HL-60 (cell line): ENCODE data around the gene DPF3.

ENCODE experiments used
- DNase-seq, 2 experiments: peaks; one replicate each; pipeline ENCODE4 v3.0.0-alpha.2; 2010 to 2020; ENCODE audit warnings: low read depth in 1 of 2, low spot score in 1 of 2
- H3K27ac ChIP-seq: fragments of 250-450 bp; sonication (Bioruptor Pico); replicated peaks from 2 replicates; pipeline ENCODE4 v1.5.1; 2020; ENCODE audit warnings: mild to moderate bottlenecking, moderate library complexity
- H3K27me3 ChIP-seq: fragments of 250-450 bp; sonication (Bioruptor Pico); 2 replicates; pipeline ENCODE4 v1.5.1; 2021; ENCODE audit warnings: mild to moderate bottlenecking, moderate library complexity; ENCODE audit not compliant: insufficient read depth, poor library complexity, severe bottlenecking
- H3K4me3 ChIP-seq: replicated peaks from 2 replicates; pipeline ENCODE4 v1.5.1; 2011; ENCODE audit warnings: mild to moderate bottlenecking, control low read depth, low read length; ENCODE audit not compliant: insufficient read depth
- CTCF ChIP-seq: IDR thresholded peaks from one replicate; pipeline ENCODE4 v1.5.1; 2011; ENCODE audit warnings: low read length, control low read depth, inconsistent platforms; ENCODE audit not compliant: insufficient read depth
- GABPA ChIP-seq: IDR thresholded peaks from 2 replicates; pipeline ENCODE4 v1.6.1; 2012; ENCODE audit warnings: low read depth
- POLR2AphosphoS5 ChIP-seq: IDR thresholded peaks from 2 replicates; pipeline ENCODE4 v1.6.1; 2012; ENCODE audit warnings: low read depth
- REST ChIP-seq: IDR thresholded peaks from 2 replicates; pipeline ENCODE4 v1.6.1; 2012; ENCODE audit warnings: low read depth; ENCODE audit not compliant: insufficient replicate concordance
- SPI1 ChIP-seq: IDR thresholded peaks from 2 replicates; pipeline ENCODE4 v1.6.1; 2012; ENCODE audit warnings: low read depth, mild to moderate bottlenecking, borderline replicate concordance

DPF3 gene

GRCh38 chr14:72786378-72787350 is 107.2 kb downstream of the DPF3 start:
- no peaks in the 10 kb centered on the region for H3K27me3 ChIP-seq
- TF ChIP-seq POLR2AphosphoS5, result no peak
- no peak for TF ChIP-seq CTCF
- TF ChIP-seq REST, result no peak
- no peak for TF ChIP-seq SPI1
- H3K27ac ChIP-seq, result no peak overlapping the region
- H3K4me3 ChIP-seq, result no peak overlapping the region
- DNase-seq, result no peak

GRCh38 chr14:72783741-72784140 is 110.2 kb downstream of the DPF3 start:
- no peak for DNase-seq
- TF ChIP-seq GABPA, result no peak
- TF ChIP-seq SPI1, result no peak
- TF ChIP-seq REST, result no peak
- H3K27ac ChIP-seq, result no peak overlapping the region
- H3K4me3 ChIP-seq, result no peak overlapping the region
- no peaks in the 10 kb centered on the region for H3K27me3 ChIP-seq

GRCh38 chr14:72782817-72783216 is 111.1 kb downstream of the DPF3 start:
- no peaks in the 10 kb centered on the region for H3K27me3 ChIP-seq
- no peak overlapping the region for H3K4me3 ChIP-seq
- TF ChIP-seq REST, result no peak
- no peak for TF ChIP-seq GABPA
- TF ChIP-seq POLR2AphosphoS5, result no peak
- TF ChIP-seq CTCF, result no peak
- no peak for TF ChIP-seq SPI1
- no peak overlapping the region for H3K27ac ChIP-seq
- DNase-seq, result no peak
